ENCODE measurements around the gene HTRA1. TPM values are rescaled to one million over a fixed set of nuclear protein-coding genes. Genes with fewer than 3 reads are reported as not detected.

The HTRA1 gene
- polyA plus RNA-seq, 1 donor from 2014 or later: 1.4 TPM

GRCh38 chr10:122524811-122525210 lies 63.5 kb downstream of the HTRA1 start:
- no peak overlapping the region for H3K27ac ChIP-seq (ENCODE audit: low read length)
- no peak for TF ChIP-seq POLR2AphosphoS5 (IDR thresholded peaks at IDR 0.05)
- no peak for TF ChIP-seq REST (IDR thresholded peaks at IDR 0.05; ENCODE audit: borderline replicate concordance)
- no peak for TF ChIP-seq TAF1 (IDR thresholded peaks at IDR 0.05; ENCODE audit: low read depth)
- no peak for TF ChIP-seq MXI1 (conservative IDR thresholded peaks at IDR 0.05; ENCODE audit: poor library complexity, severe bottlenecking)
- TF ChIP-seq EP300 (conservative IDR thresholded peaks at IDR 0.05; ENCODE audit: poor library complexity, severe bottlenecking): no peak
- no peak for TF ChIP-seq RAD21 (conservative IDR thresholded peaks at IDR 0.05)
- no peak for TF ChIP-seq EZH2 (IDR thresholded peaks at IDR 0.05; ENCODE audit: borderline replicate concordance, insufficient read depth, low read length, poor library complexity, severe bottlenecking)
- no peak for TF ChIP-seq SMC3 (conservative IDR thresholded peaks at IDR 0.05; ENCODE audit: poor library complexity)
- no peak for TF ChIP-seq CTCF (IDR thresholded peaks at IDR 0.05; ENCODE audit: poor library complexity, severe bottlenecking)
- no peak overlapping the region for H2AFZ ChIP-seq (ENCODE audit: low read depth, low read length)
- H3K9me3 ChIP-seq (ENCODE audit: low read length): no peaks in the 10 kb centered on the region
- H3F3A ChIP-seq (ENCODE audit: insufficient read depth, low read length, poor library complexity, severe bottlenecking): no peaks in the 10 kb centered on the region
- no peak overlapping the region for H3K9ac ChIP-seq (ENCODE audit: low read length)
- no peaks in the 10 kb centered on the region for H3K79me2 ChIP-seq (replicated peaks; ENCODE audit: insufficient read depth, low read length)
- no peak overlapping the region for H3K4me3 ChIP-seq (ENCODE audit: low read length)
- H3K4me2 ChIP-seq (ENCODE audit: low read length): no peak overlapping the region
- no peaks in the 10 kb centered on the region for H3K27me3 ChIP-seq (ENCODE audit: insufficient read depth, low read depth, low read length)
- no peaks in the 10 kb centered on the region for H4K20me1 ChIP-seq (ENCODE audit: insufficient read depth)
- H3K36me3 ChIP-seq (ENCODE audit: insufficient read depth, low read length): no peaks in the 10 kb centered on the region
- H3K9me2 ChIP-seq (ENCODE audit: insufficient read depth, low read length): no peaks in the 10 kb centered on the region

DNA sequence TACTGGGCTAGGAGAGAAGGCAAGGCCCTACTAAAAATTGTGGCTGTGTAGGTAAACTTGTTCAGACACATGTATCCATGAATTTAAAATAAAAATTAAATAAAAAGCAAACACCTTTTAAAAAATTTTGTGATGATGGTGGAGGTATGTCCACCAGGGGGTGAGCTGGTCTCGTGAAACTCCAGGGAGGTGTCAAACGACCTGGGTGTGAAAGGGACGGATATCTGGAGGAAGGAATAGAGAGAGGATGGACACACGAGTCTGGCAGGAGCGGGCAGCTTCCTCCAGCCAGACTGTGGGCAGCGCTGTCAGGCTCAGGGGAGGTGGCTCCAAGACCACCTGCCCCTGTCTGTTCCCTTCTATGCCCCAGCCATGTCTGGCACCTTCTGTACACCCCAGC lies 64.4 kb downstream of the HTRA1 start:
- Histone ChIP-seq H3K9ac (ENCODE audit: low read length) (no peak overlapping the region), H3K4me2 (ENCODE audit: low read length) (no peak overlapping the region), H3K36me3 (ENCODE audit: insufficient read depth, low read length) (no peaks in the 10 kb centered on the region), H3K27ac (ENCODE audit: low read length) (no peak overlapping the region), H3K4me3 (ENCODE audit: low read length) (no peak overlapping the region), H4K20me1 (ENCODE audit: insufficient read depth) (no peaks in the 10 kb centered on the region), H3K9me2 (ENCODE audit: insufficient read depth, low read length) (no peaks in the 10 kb centered on the region), H3K27me3 (ENCODE audit: insufficient read depth, low read depth, low read length) (no peaks in the 10 kb centered on the region), H3K79me2 (replicated peaks; ENCODE audit: insufficient read depth, low read length) (no peaks in the 10 kb centered on the region), H2AFZ (ENCODE audit: low read depth, low read length) (no peak overlapping the region), H3F3A (ENCODE audit: insufficient read depth, low read length, poor library complexity, severe bottlenecking) (no peaks in the 10 kb centered on the region), H3K9me3 (ENCODE audit: low read length) (no peaks in the 10 kb centered on the region)
- no peak for TF ChIP-seq RAD21 (conservative IDR thresholded peaks at IDR 0.05)
- TF ChIP-seq MXI1 (conservative IDR thresholded peaks at IDR 0.05; ENCODE audit: poor library complexity, severe bottlenecking): no peak
- no peak for TF ChIP-seq CTCF (IDR thresholded peaks at IDR 0.05; ENCODE audit: poor library complexity, severe bottlenecking)
- TF ChIP-seq EZH2 (IDR thresholded peaks at IDR 0.05; ENCODE audit: borderline replicate concordance, insufficient read depth, low read length, poor library complexity, severe bottlenecking): no peak
- TF ChIP-seq SMC3 (conservative IDR thresholded peaks at IDR 0.05; ENCODE audit: poor library complexity): no peak
- TF ChIP-seq TAF1 (IDR thresholded peaks at IDR 0.05; ENCODE audit: low read depth): no peak
- TF ChIP-seq EP300 (conservative IDR thresholded peaks at IDR 0.05; ENCODE audit: poor library complexity, severe bottlenecking): no peak
- no peak for TF ChIP-seq POLR2AphosphoS5 (IDR thresholded peaks at IDR 0.05)
- TF ChIP-seq REST (IDR thresholded peaks at IDR 0.05; ENCODE audit: borderline replicate concordance): no peak
